ENCODE results near the gene HIBADH.

The HIBADH gene

GRCh38 chr7:27601217-27601616, 61.5 kb downstream of the HIBADH start:
- H3K4me3 ChIP-seq (ENCODE audit: low read depth, low read length): no peak overlapping the region
- no peaks in the 10 kb centered on the region for H3K36me3 ChIP-seq (ENCODE audit: insufficient read depth, low read length)
- peaks cover 19% of the 10 kb centered on the region for H3K4me1 ChIP-seq (ENCODE audit: control insufficient read depth, insufficient read depth, low read length, unreplicated experiment)
- H3K79me2 ChIP-seq (ENCODE audit: control insufficient read depth, insufficient read depth, low read length, unreplicated experiment): no peaks in the 10 kb centered on the region
- H3K27ac ChIP-seq (ENCODE audit: low read depth, low read length): no peak overlapping the region
- no peaks in the 10 kb centered on the region for H3K27me3 ChIP-seq (ENCODE audit: insufficient read depth, low read length)
- no peak overlapping the region for H2AFZ ChIP-seq (ENCODE audit: low read length, unreplicated experiment)

GRCh38 chr7:27600247-27600646, 62.4 kb downstream of the HIBADH start:
- Histone ChIP-seq H3K4me1 (ENCODE audit: control insufficient read depth, insufficient read depth, low read length, unreplicated experiment) (peaks cover 13% of the 10 kb centered on the region), H3K27me3 (ENCODE audit: insufficient read depth, low read length) (no peaks in the 10 kb centered on the region), H3K27ac (ENCODE audit: low read depth, low read length) (no peak overlapping the region), H3K79me2 (ENCODE audit: control insufficient read depth, insufficient read depth, low read length, unreplicated experiment) (no peaks in the 10 kb centered on the region), H2AFZ (ENCODE audit: low read length, unreplicated experiment) (no peak overlapping the region), H3K36me3 (ENCODE audit: insufficient read depth, low read length) (no peaks in the 10 kb centered on the region), H3K4me3 (ENCODE audit: low read depth, low read length) (no peak overlapping the region)

GRCh38 chr7:27595009-27595408, 67.7 kb downstream of the HIBADH start:
- no peaks in the 10 kb centered on the region for H3K36me3 ChIP-seq (ENCODE audit: insufficient read depth, low read length)
- no peaks in the 10 kb centered on the region for H3K27me3 ChIP-seq (ENCODE audit: insufficient read depth, low read length)
- no peak overlapping the region for H3K27ac ChIP-seq (ENCODE audit: low read depth, low read length)
- H3K79me2 ChIP-seq (ENCODE audit: control insufficient read depth, insufficient read depth, low read length, unreplicated experiment): no peaks in the 10 kb centered on the region
- H3K4me3 ChIP-seq (ENCODE audit: low read depth, low read length): no peak overlapping the region
- peaks cover 8% of the 10 kb centered on the region for H3K4me1 ChIP-seq (ENCODE audit: control insufficient read depth, insufficient read depth, low read length, unreplicated experiment)
- no peak overlapping the region for H2AFZ ChIP-seq (ENCODE audit: low read length, unreplicated experiment)

DNA sequence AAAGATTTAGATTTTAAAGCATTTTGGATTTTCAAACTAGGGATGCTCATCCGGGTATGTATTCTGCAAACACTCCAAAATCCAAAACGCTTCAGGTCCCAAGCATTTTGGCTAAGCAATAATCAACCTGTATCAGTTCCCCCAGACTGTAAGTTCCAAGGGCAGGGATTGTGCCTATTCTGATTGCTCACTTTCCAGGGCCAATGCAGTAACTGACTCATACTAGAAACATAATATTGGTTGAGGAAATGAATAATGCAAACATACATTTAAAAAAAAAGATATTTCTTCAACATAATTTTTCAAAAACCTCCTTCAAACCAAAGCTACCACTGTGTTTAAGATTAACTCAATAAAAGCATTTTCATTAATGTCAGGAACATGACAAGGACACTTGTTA, 69.5 kb downstream of the HIBADH start:
- Histone ChIP-seq H3K36me3 (ENCODE audit: insufficient read depth, low read length) (no peaks in the 10 kb centered on the region), H3K4me1 (ENCODE audit: control insufficient read depth, insufficient read depth, low read length, unreplicated experiment) (peaks cover 8% of the 10 kb centered on the region), H2AFZ (ENCODE audit: low read length, unreplicated experiment) (no peak overlapping the region), H3K27me3 (ENCODE audit: insufficient read depth, low read length) (no peaks in the 10 kb centered on the region), H3K79me2 (ENCODE audit: control insufficient read depth, insufficient read depth, low read length, unreplicated experiment) (no peaks in the 10 kb centered on the region), H3K4me3 (ENCODE audit: low read depth, low read length) (no peak overlapping the region), H3K27ac (ENCODE audit: low read depth, low read length) (no peak overlapping the region)

- Histone ChIP-seq H3K4me1 (ENCODE audit: control insufficient read depth, insufficient read depth, low read length, unreplicated experiment) (peaks cover 14% of the 10 kb centered on the region), H3K36me3 (ENCODE audit: insufficient read depth, low read length) (no peaks in the 10 kb centered on the region), H3K79me2 (ENCODE audit: control insufficient read depth, insufficient read depth, low read length, unreplicated experiment) (no peaks in the 10 kb centered on the region), H3K27ac (ENCODE audit: low read depth, low read length) (no peak overlapping the region), H3K27me3 (ENCODE audit: insufficient read depth, low read length) (no peaks in the 10 kb centered on the region), H2AFZ (ENCODE audit: low read length, unreplicated experiment) (no peak overlapping the region), H3K4me3 (ENCODE audit: low read depth, low read length) (no peak overlapping the region)
These were observed 72.3 kb downstream of the HIBADH start for GRCh38 chr7:27590416-27590815.

DNA sequence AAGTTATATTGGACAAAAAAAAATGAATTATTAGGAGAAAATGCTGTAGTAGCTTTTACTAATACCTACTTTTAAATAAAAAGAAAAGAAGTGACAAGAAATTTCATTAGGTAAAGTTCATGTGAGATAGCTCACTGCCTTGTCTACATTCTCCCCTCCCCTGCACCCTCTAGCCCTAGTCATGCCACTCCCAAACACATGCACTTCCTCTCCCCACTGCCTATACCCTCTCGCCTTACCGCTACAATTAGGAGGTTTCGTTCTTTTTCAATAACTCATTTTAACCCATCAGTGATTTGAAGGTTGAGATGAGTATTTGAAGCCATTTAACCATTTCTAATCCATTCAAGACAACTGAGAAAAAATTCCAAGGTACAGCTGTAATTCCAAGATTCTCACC, 75.3 kb downstream of the HIBADH start:
- Histone ChIP-seq H3K4me3 (ENCODE audit: low read depth, low read length) (no peak overlapping the region), H3K36me3 (ENCODE audit: insufficient read depth, low read length) (no peaks in the 10 kb centered on the region), H3K27me3 (ENCODE audit: insufficient read depth, low read length) (no peaks in the 10 kb centered on the region), H3K27ac (ENCODE audit: low read depth, low read length) (no peak overlapping the region), H3K4me1 (ENCODE audit: control insufficient read depth, insufficient read depth, low read length, unreplicated experiment) (peaks cover 8% of the 10 kb centered on the region), H3K79me2 (ENCODE audit: control insufficient read depth, insufficient read depth, low read length, unreplicated experiment) (no peaks in the 10 kb centered on the region), H2AFZ (ENCODE audit: low read length, unreplicated experiment) (no peak overlapping the region)

DNA sequence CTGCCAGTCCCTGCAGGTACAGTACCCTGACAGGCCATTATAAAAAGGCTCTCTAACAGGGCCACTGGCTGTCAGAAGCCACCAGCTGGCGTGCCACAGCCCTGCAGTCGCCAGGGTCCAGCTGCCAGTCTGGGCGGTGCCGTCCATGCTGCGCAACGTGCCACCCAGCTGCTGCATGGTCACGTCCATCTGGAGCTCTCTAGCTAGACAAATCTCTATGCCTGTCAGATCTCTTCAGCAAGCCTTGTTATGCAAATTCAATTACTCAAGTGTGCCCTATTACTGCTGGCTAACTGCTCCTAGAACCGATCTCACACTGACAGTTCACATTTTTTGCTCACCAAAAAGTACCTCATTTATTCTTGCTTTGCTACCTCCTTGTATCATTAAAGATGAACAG, 75.9 kb downstream of the HIBADH start:
- Histone ChIP-seq H2AFZ (ENCODE audit: low read length, unreplicated experiment) (no peak overlapping the region), H3K27ac (ENCODE audit: low read depth, low read length) (no peak overlapping the region)

GRCh38 chr7:27585781-27586447, 76.8 kb downstream of the HIBADH start:
- H3K4me1 ChIP-seq (ENCODE audit: control insufficient read depth, insufficient read depth, low read length, unreplicated experiment): peaks cover 8% of the 10 kb centered on the region
- H3K36me3 ChIP-seq (ENCODE audit: insufficient read depth, low read length): no peaks in the 10 kb centered on the region
- no peaks in the 10 kb centered on the region for H3K79me2 ChIP-seq (ENCODE audit: control insufficient read depth, insufficient read depth, low read length, unreplicated experiment)
- H2AFZ ChIP-seq (ENCODE audit: low read length, unreplicated experiment): no peak overlapping the region
- no peak overlapping the region for H3K4me3 ChIP-seq (ENCODE audit: low read depth, low read length)
- H3K27ac ChIP-seq (ENCODE audit: low read depth, low read length): no peak overlapping the region
- no peaks in the 10 kb centered on the region for H3K27me3 ChIP-seq (ENCODE audit: insufficient read depth, low read length)

More for the DNA sequence above, 75.9 kb downstream of the HIBADH start:
- H3K36me3 ChIP-seq (ENCODE audit: insufficient read depth, low read length): no peaks in the 10 kb centered on the region
- H3K4me1 ChIP-seq (ENCODE audit: control insufficient read depth, insufficient read depth, low read length, unreplicated experiment): peaks cover 8% of the 10 kb centered on the region
- H3K27me3 ChIP-seq (ENCODE audit: insufficient read depth, low read length): no peaks in the 10 kb centered on the region
- no peaks in the 10 kb centered on the region for H3K79me2 ChIP-seq (ENCODE audit: control insufficient read depth, insufficient read depth, low read length, unreplicated experiment)
- no peak overlapping the region for H3K4me3 ChIP-seq (ENCODE audit: low read depth, low read length)

- no peak overlapping the region for H2AFZ ChIP-seq (ENCODE audit: low read length, unreplicated experiment)
- H3K27ac ChIP-seq (ENCODE audit: low read depth, low read length): no peak overlapping the region
- no peaks in the 10 kb centered on the region for H3K36me3 ChIP-seq (ENCODE audit: insufficient read depth, low read length)
- H3K27me3 ChIP-seq (ENCODE audit: insufficient read depth, low read length): no peaks in the 10 kb centered on the region
- peaks cover 8% of the 10 kb centered on the region for H3K4me1 ChIP-seq (ENCODE audit: control insufficient read depth, insufficient read depth, low read length, unreplicated experiment)
- no peaks in the 10 kb centered on the region for H3K79me2 ChIP-seq (ENCODE audit: control insufficient read depth, insufficient read depth, low read length, unreplicated experiment)
- H3K4me3 ChIP-seq (ENCODE audit: low read depth, low read length): no peak overlapping the region
These were observed 80.8 kb downstream of the HIBADH start for GRCh38 chr7:27581906-27582305.

GRCh38 chr7:27581119-27581518, 81.6 kb downstream of the HIBADH start:
- H3K27ac ChIP-seq (ENCODE audit: low read depth, low read length): no peak overlapping the region
- H3K4me3 ChIP-seq (ENCODE audit: low read depth, low read length): no peak overlapping the region
- no peaks in the 10 kb centered on the region for H3K27me3 ChIP-seq (ENCODE audit: insufficient read depth, low read length)
- no peak overlapping the region for H2AFZ ChIP-seq (ENCODE audit: low read length, unreplicated experiment)
- no peaks in the 10 kb centered on the region for H3K36me3 ChIP-seq (ENCODE audit: insufficient read depth, low read length)
- H3K79me2 ChIP-seq (ENCODE audit: control insufficient read depth, insufficient read depth, low read length, unreplicated experiment): no peaks in the 10 kb centered on the region
- H3K4me1 ChIP-seq (ENCODE audit: control insufficient read depth, insufficient read depth, low read length, unreplicated experiment): peaks cover 8% of the 10 kb centered on the region

DNA sequence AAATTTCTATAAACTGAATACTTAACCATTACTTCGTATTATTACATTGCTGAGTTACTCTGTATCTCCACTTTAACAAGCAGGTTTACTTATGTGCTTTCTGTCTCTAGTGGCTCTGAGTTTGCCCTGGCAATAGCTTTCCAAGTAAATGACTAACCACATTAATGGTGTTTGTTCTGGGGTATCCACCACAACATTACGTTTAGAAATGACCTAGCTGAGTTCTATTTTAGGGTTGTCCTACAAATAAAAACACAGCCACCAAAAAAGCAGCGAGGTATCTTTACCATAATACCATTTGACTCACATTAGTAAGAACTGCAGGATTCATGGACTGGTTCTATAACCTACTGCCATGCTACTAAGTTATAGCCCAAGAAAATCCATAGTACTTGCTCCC, 83.1 kb downstream of the HIBADH start:
- Histone ChIP-seq H3K4me1 (ENCODE audit: control insufficient read depth, insufficient read depth, low read length, unreplicated experiment) (no peaks in the 10 kb centered on the region), H3K27me3 (ENCODE audit: insufficient read depth, low read length) (no peaks in the 10 kb centered on the region), H3K27ac (ENCODE audit: low read depth, low read length) (no peak overlapping the region), H3K36me3 (ENCODE audit: insufficient read depth, low read length) (no peaks in the 10 kb centered on the region), H3K4me3 (ENCODE audit: low read depth, low read length) (no peak overlapping the region), H3K79me2 (ENCODE audit: control insufficient read depth, insufficient read depth, low read length, unreplicated experiment) (no peaks in the 10 kb centered on the region), H2AFZ (ENCODE audit: low read length, unreplicated experiment) (no peak overlapping the region)
